HEK293 (cell line): ENCODE results near the gene BID.

Experiments used
- BCL11B ChIP-seq: fragments of 450-650 bp; formaldehyde crosslinking; IDR thresholded peaks from 2 replicates; pipeline ENCODE4 v1.5.1; 2016; ENCODE audit warnings: low read depth, missing biosample characterization, missing genetic modification characterization
- RBAK ChIP-seq: fragments of 450-650 bp; formaldehyde crosslinking; IDR thresholded peaks from 2 replicates; pipeline ENCODE4 v1.5.1; 2016; ENCODE audit warnings: missing biosample characterization, missing genetic modification characterization
- SP7 ChIP-seq: fragments of 450-650 bp; formaldehyde crosslinking; IDR thresholded peaks from 2 replicates; pipeline ENCODE4 v1.5.1; 2016; ENCODE audit warnings: missing biosample characterization, missing genetic modification characterization
- ZNF138 ChIP-seq: fragments of 450-650 bp; formaldehyde crosslinking; IDR thresholded peaks from 2 replicates; pipeline ENCODE4 v1.5.1; 2016; ENCODE audit warnings: missing biosample characterization, missing genetic modification characterization, borderline replicate concordance
- ZNF350 ChIP-seq: fragments of 450-650 bp; formaldehyde crosslinking; IDR thresholded peaks from 2 replicates; pipeline ENCODE4 v1.5.0; 2017; ENCODE audit warnings: missing biosample characterization, mild to moderate bottlenecking, missing genetic modification characterization
- ZNF366 ChIP-seq: fragments of 450-650 bp; formaldehyde crosslinking; conservative IDR thresholded peaks from 2 replicates; pipeline ENCODE4 v1.5.1; 2016; ENCODE audit warnings: missing biosample characterization, missing genetic modification characterization
- ZNF416 ChIP-seq: fragments of 450-650 bp; formaldehyde crosslinking; IDR thresholded peaks from 2 replicates; pipeline ENCODE4 v1.5.1; 2016; ENCODE audit warnings: missing biosample characterization, missing genetic modification characterization
- ZNF654 ChIP-seq: fragments of 450-650 bp; formaldehyde crosslinking; IDR thresholded peaks from 2 replicates; pipeline ENCODE4 v1.5.1; 2016; ENCODE audit warnings: low read depth, missing biosample characterization, missing genetic modification characterization
- TF ChIP-seq, protein P1 (sequence below): fragments of 450-650 bp; formaldehyde crosslinking; IDR thresholded peaks from 2 replicates; pipeline ENCODE4 v1.5.1; 2016; ENCODE audit warnings: missing biosample characterization, missing genetic modification characterization
- TF ChIP-seq, protein P2 (sequence below): fragments of 450-650 bp; formaldehyde crosslinking; IDR thresholded peaks from 2 replicates; pipeline ENCODE4 v1.5.1; 2016; ENCODE audit warnings: missing biosample characterization, missing genetic modification characterization
- TF ChIP-seq, protein P3 (sequence below): fragments of 450-650 bp; IDR thresholded peaks from 2 replicates; pipeline ENCODE4 v1.5.1; 2018; ENCODE audit warnings: missing biosample characterization, missing genetic modification characterization
- TF ChIP-seq, protein P4 (sequence below): fragments of 450-650 bp; formaldehyde crosslinking; IDR thresholded peaks from 2 replicates; pipeline ENCODE4 v1.5.1; 2016; ENCODE audit warnings: missing biosample characterization, missing genetic modification characterization
- TF ChIP-seq, protein P5 (sequence below): fragments of 450-650 bp; formaldehyde crosslinking; IDR thresholded peaks from 2 replicates; pipeline ENCODE4 v1.5.1; 2016; ENCODE audit warnings: missing biosample characterization, missing genetic modification characterization

DNA sequence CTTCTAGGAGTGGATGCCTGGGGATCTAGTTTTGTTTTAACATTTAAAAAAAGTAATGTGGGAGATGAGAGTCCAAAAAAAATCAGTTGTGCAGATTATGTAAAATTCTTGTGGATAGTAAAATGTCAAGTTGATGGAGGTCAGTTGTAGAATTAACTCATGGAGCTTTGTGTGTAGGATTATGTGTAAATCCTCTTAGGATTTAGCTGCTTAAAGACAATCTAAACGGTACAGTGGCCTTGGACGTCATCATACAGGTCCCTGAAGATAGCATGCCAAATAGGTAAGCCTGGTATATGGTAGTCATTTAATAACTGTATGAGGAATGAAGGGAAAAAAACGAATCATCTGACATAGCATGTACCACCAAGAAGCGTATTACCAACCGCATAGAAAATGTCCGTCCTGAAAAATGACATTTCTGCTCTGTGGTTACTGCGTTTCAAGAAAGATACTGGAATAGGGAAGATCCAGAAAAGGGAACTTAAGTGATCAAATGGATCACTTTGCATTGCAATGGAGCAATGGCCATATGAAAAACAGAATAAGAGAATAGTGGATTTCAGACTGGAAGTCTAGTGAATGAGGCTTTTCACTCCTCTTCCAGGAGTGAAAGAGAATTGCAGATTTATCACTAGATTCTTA, 74.5 kb downstream of the BID start:
- TF ChIP-seq, protein P1, sequence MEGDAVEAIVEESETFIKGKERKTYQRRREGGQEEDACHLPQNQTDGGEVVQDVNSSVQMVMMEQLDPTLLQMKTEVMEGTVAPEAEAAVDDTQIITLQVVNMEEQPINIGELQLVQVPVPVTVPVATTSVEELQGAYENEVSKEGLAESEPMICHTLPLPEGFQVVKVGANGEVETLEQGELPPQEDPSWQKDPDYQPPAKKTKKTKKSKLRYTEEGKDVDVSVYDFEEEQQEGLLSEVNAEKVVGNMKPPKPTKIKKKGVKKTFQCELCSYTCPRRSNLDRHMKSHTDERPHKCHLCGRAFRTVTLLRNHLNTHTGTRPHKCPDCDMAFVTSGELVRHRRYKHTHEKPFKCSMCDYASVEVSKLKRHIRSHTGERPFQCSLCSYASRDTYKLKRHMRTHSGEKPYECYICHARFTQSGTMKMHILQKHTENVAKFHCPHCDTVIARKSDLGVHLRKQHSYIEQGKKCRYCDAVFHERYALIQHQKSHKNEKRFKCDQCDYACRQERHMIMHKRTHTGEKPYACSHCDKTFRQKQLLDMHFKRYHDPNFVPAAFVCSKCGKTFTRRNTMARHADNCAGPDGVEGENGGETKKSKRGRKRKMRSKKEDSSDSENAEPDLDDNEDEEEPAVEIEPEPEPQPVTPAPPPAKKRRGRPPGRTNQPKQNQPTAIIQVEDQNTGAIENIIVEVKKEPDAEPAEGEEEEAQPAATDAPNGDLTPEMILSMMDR (tag by site-specific recombination), result no peak
- TF ChIP-seq ZNF654, result no peak
- no peak for TF ChIP-seq ZNF138 (tag by site-specific recombination)
- TF ChIP-seq, protein P2, sequence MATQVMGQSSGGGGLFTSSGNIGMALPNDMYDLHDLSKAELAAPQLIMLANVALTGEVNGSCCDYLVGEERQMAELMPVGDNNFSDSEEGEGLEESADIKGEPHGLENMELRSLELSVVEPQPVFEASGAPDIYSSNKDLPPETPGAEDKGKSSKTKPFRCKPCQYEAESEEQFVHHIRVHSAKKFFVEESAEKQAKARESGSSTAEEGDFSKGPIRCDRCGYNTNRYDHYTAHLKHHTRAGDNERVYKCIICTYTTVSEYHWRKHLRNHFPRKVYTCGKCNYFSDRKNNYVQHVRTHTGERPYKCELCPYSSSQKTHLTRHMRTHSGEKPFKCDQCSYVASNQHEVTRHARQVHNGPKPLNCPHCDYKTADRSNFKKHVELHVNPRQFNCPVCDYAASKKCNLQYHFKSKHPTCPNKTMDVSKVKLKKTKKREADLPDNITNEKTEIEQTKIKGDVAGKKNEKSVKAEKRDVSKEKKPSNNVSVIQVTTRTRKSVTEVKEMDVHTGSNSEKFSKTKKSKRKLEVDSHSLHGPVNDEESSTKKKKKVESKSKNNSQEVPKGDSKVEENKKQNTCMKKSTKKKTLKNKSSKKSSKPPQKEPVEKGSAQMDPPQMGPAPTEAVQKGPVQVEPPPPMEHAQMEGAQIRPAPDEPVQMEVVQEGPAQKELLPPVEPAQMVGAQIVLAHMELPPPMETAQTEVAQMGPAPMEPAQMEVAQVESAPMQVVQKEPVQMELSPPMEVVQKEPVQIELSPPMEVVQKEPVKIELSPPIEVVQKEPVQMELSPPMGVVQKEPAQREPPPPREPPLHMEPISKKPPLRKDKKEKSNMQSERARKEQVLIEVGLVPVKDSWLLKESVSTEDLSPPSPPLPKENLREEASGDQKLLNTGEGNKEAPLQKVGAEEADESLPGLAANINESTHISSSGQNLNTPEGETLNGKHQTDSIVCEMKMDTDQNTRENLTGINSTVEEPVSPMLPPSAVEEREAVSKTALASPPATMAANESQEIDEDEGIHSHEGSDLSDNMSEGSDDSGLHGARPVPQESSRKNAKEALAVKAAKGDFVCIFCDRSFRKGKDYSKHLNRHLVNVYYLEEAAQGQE (tag by site-specific recombination), result no peak
- TF ChIP-seq ZNF350, result no peak
- no peak for TF ChIP-seq ZNF416
- no peak for TF ChIP-seq RBAK (tag by site-specific recombination)
- no peak for TF ChIP-seq SP7 (tag by site-specific recombination)
- TF ChIP-seq ZNF366 (tag by site-specific recombination), result no peak
- TF ChIP-seq, protein P3, sequence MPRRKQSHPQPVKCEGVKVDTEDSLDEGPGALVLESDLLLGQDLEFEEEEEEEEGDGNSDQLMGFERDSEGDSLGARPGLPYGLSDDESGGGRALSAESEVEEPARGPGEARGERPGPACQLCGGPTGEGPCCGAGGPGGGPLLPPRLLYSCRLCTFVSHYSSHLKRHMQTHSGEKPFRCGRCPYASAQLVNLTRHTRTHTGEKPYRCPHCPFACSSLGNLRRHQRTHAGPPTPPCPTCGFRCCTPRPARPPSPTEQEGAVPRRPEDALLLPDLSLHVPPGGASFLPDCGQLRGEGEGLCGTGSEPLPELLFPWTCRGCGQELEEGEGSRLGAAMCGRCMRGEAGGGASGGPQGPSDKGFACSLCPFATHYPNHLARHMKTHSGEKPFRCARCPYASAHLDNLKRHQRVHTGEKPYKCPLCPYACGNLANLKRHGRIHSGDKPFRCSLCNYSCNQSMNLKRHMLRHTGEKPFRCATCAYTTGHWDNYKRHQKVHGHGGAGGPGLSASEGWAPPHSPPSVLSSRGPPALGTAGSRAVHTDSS (tag by site-specific recombination), result no peak
- no peak for TF ChIP-seq BCL11B (tag by site-specific recombination)
- TF ChIP-seq, protein P4, sequence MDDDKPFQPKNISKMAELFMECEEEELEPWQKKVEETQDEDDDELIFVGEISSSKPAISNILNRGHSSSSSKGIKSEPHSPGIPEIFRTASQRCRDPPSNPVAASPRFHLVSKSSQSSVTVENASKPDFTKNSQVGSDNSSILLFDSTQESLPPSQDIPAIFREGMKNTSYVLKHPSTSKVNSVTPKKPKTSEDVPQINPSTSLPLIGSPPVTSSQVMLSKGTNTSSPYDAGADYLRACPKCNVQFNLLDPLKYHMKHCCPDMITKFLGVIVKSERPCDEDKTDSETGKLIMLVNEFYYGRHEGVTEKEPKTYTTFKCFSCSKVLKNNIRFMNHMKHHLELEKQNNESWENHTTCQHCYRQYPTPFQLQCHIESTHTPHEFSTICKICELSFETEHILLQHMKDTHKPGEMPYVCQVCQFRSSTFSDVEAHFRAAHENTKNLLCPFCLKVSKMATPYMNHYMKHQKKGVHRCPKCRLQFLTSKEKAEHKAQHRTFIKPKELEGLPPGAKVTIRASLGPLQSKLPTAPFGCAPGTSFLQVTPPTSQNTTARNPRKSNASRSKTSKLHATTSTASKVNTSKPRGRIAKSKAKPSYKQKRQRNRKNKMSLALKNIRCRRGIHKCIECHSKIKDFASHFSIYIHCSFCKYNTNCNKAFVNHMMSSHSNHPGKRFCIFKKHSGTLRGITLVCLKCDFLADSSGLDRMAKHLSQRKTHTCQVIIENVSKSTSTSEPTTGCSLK (tag by site-specific recombination), result no peak
- TF ChIP-seq, protein P5, sequence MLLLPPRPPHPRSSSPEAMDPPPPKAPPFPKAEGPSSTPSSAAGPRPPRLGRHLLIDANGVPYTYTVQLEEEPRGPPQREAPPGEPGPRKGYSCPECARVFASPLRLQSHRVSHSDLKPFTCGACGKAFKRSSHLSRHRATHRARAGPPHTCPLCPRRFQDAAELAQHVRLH (tag by site-specific recombination), result no peak
